ENCODE results near the gene ELOVL2.

The ELOVL2 gene

DNA sequence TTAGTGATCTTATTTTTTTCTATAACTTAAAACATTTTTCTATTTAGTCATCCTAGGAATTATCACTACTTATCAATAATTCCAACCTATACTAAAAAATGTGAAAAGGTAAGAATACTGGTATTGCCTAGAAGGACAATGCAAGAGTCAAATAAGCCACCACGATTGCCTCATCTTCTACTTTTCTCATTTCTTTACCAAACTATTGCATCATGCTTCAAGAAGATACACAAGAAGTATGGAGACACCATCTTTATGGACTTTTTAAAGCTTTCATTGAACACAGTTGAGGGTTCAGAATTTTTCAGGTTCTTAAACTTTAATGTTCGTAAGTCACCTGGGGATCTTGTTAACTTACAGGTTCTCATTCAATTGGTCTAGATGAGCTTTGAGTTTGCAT, 25.9 kb downstream of the ELOVL2 start:
- Histone ChIP-seq H3K4me2 (ENCODE audit: low read depth, low read length, poor library complexity, severe bottlenecking) (no peak overlapping the region), H3K4me3 (ENCODE audit: insufficient read depth, low read length, poor library complexity, severe bottlenecking) (no peak overlapping the region), H3K27me3 (ENCODE audit: low read length) (no peaks in the 10 kb centered on the region), H3K36me3 (ENCODE audit: low read length) (no peaks in the 10 kb centered on the region), H2AFZ (ENCODE audit: low read depth, low read length, severe bottlenecking) (no peak overlapping the region), H3K9ac (ENCODE audit: low read length) (no peak overlapping the region), H4K20me1 (ENCODE audit: low read depth, low read length) (no peaks in the 10 kb centered on the region; the same call in 1 of the 2 replicates), H3K9me3 (ENCODE audit: insufficient read depth, low read length) (no peaks in the 10 kb centered on the region), H3K27ac (ENCODE audit: low read depth, low read length) (no peak overlapping the region), H3K9me2 (replicated peaks; ENCODE audit: insufficient read depth, low read length) (no peaks in the 10 kb centered on the region), H3K79me2 (ENCODE audit: insufficient read depth, low read length) (no peaks in the 10 kb centered on the region), H3F3A (ENCODE audit: insufficient read depth) (no peaks in the 10 kb centered on the region)
- TF ChIP-seq EZH2phosphoT487 (conservative IDR thresholded peaks at IDR 0.05; ENCODE audit: low read length), result no peak
- TF ChIP-seq, protein P1, sequence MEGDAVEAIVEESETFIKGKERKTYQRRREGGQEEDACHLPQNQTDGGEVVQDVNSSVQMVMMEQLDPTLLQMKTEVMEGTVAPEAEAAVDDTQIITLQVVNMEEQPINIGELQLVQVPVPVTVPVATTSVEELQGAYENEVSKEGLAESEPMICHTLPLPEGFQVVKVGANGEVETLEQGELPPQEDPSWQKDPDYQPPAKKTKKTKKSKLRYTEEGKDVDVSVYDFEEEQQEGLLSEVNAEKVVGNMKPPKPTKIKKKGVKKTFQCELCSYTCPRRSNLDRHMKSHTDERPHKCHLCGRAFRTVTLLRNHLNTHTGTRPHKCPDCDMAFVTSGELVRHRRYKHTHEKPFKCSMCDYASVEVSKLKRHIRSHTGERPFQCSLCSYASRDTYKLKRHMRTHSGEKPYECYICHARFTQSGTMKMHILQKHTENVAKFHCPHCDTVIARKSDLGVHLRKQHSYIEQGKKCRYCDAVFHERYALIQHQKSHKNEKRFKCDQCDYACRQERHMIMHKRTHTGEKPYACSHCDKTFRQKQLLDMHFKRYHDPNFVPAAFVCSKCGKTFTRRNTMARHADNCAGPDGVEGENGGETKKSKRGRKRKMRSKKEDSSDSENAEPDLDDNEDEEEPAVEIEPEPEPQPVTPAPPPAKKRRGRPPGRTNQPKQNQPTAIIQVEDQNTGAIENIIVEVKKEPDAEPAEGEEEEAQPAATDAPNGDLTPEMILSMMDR (IDR thresholded peaks at IDR 0.05; ENCODE audit: insufficient read depth, low read length, poor library complexity, severe bottlenecking), result no peak

DNA sequence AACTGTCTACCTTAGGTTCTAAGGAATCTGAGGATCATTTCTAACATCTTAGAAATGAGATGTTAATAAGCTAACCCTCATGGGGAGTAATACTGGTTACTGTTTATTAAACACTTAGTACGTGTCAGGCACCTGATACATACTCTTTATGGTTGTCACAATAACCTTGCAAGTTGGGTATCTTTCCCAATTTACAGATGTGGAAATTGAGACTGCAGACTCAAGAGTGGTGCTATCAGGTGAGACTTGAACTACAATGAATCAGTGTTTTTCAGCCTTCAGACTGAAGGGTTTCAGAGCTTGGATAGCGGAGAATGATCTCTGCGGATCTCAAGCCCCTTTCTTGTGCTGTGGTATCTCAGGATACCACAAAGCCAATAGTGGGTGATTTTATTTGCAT, 27.0 kb downstream of the ELOVL2 start:
- H3K9me3 ChIP-seq (ENCODE audit: insufficient read depth, low read length), result no peaks in the 10 kb centered on the region
- H3K79me2 ChIP-seq (ENCODE audit: insufficient read depth, low read length), result no peaks in the 10 kb centered on the region
- H3K27me3 ChIP-seq (ENCODE audit: low read length), result no peaks in the 10 kb centered on the region
- no peak overlapping the region for H3K9ac ChIP-seq (ENCODE audit: low read length)
- no peaks in the 10 kb centered on the region for H3F3A ChIP-seq (ENCODE audit: insufficient read depth)
- H3K27ac ChIP-seq (ENCODE audit: low read depth, low read length), result no peak overlapping the region
- H3K4me3 ChIP-seq (ENCODE audit: insufficient read depth, low read length, poor library complexity, severe bottlenecking), result no peak overlapping the region
- no peaks in the 10 kb centered on the region for H3K9me2 ChIP-seq (replicated peaks; ENCODE audit: insufficient read depth, low read length)
- H3K4me2 ChIP-seq (ENCODE audit: low read depth, low read length, poor library complexity, severe bottlenecking), result no peak overlapping the region
- H3K36me3 ChIP-seq (ENCODE audit: low read length), result no peaks in the 10 kb centered on the region
- no peak overlapping the region for H2AFZ ChIP-seq (ENCODE audit: low read depth, low read length, severe bottlenecking)
- TF ChIP-seq, protein P1 (IDR thresholded peaks at IDR 0.05; ENCODE audit: insufficient read depth, low read length, poor library complexity, severe bottlenecking), result no peak
- TF ChIP-seq EZH2phosphoT487 (conservative IDR thresholded peaks at IDR 0.05; ENCODE audit: low read length), result no peak
- H4K20me1 ChIP-seq (ENCODE audit: low read depth, low read length), result no peaks in the 10 kb centered on the region; the same call in 1 of the 2 replicates

DNA sequence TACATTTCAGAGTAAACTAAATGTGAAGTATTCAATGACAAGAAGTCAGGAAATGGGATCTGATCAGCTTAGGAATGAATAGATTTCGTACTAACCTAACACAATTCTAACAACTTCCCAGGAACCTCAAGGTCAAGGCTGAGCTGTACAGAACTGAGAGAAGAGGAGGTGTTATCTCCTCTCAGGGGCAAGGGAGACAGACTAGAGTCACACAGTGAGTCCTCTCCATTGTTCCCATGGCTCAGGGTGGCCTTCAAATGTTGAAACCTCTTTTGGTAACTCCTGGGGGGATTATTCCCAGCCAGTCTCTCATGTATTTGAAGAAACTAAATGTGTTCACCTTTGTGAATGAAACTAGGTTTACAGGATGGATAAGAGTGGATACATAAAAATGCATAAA, 27.7 kb downstream of the ELOVL2 start:
- Histone ChIP-seq H3K27ac (ENCODE audit: low read depth, low read length) (no peak overlapping the region), H4K20me1 (ENCODE audit: low read depth, low read length) (no peaks in the 10 kb centered on the region; the same call in 1 of the 2 replicates), H2AFZ (ENCODE audit: low read depth, low read length, severe bottlenecking) (no peak overlapping the region), H3K9ac (ENCODE audit: low read length) (no peak overlapping the region), H3K9me3 (ENCODE audit: insufficient read depth, low read length) (no peaks in the 10 kb centered on the region), H3K4me2 (ENCODE audit: low read depth, low read length, poor library complexity, severe bottlenecking) (no peak overlapping the region), H3F3A (ENCODE audit: insufficient read depth) (no peaks in the 10 kb centered on the region), H3K27me3 (ENCODE audit: low read length) (no peaks in the 10 kb centered on the region), H3K36me3 (ENCODE audit: low read length) (no peaks in the 10 kb centered on the region), H3K9me2 (replicated peaks; ENCODE audit: insufficient read depth, low read length) (no peaks in the 10 kb centered on the region), H3K4me3 (ENCODE audit: insufficient read depth, low read length, poor library complexity, severe bottlenecking) (no peak overlapping the region), H3K79me2 (ENCODE audit: insufficient read depth, low read length) (no peaks in the 10 kb centered on the region)
- no peak for TF ChIP-seq EZH2phosphoT487 (conservative IDR thresholded peaks at IDR 0.05; ENCODE audit: low read length)

DNA sequence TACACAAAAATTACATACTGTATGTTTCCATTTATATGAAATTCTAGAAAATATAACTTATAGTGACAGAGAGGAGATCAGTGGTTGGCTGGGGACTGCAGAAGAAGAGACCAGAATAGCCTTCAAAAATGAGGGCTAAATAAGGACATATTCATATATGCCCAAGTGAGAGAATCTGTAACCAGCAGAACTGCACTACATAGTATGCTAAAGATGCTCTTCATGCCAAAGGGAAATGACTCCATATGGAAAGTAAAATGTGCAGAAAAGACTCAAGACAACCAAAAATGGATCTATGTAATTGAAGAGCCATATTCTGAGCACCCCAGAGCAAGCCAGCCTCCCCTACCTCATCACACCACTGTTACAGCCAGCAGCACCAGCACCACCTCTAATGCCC, 29.0 kb downstream of the ELOVL2 start:
- no peak overlapping the region for H2AFZ ChIP-seq (ENCODE audit: low read depth, low read length, severe bottlenecking)
- H3F3A ChIP-seq (ENCODE audit: insufficient read depth), result no peaks in the 10 kb centered on the region
- H3K9me2 ChIP-seq (replicated peaks; ENCODE audit: insufficient read depth, low read length), result no peaks in the 10 kb centered on the region
- no peak overlapping the region for H3K4me3 ChIP-seq (ENCODE audit: insufficient read depth, low read length, poor library complexity, severe bottlenecking)
- no peaks in the 10 kb centered on the region for H3K27me3 ChIP-seq (ENCODE audit: low read length)
- H4K20me1 ChIP-seq (ENCODE audit: low read depth, low read length), result no peaks in the 10 kb centered on the region; the same call in 1 of the 2 replicates
- no peaks in the 10 kb centered on the region for H3K79me2 ChIP-seq (ENCODE audit: insufficient read depth, low read length)
- no peaks in the 10 kb centered on the region for H3K36me3 ChIP-seq (ENCODE audit: low read length)
- no peaks in the 10 kb centered on the region for H3K9me3 ChIP-seq (ENCODE audit: insufficient read depth, low read length)
- no peak overlapping the region for H3K4me2 ChIP-seq (ENCODE audit: low read depth, low read length, poor library complexity, severe bottlenecking)
- no peak overlapping the region for H3K9ac ChIP-seq (ENCODE audit: low read length)
- TF ChIP-seq, protein P1 (IDR thresholded peaks at IDR 0.05; ENCODE audit: insufficient read depth, low read length, poor library complexity, severe bottlenecking), result no peak
- no peak for TF ChIP-seq EZH2phosphoT487 (conservative IDR thresholded peaks at IDR 0.05; ENCODE audit: low read length)
- no peak overlapping the region for H3K27ac ChIP-seq (ENCODE audit: low read depth, low read length)

Data from SU-DHL-6 (cell line).